M059J (cell line): ENCODE data around the gene METAP1. TPM values are rescaled to one million over a fixed set of nuclear protein-coding genes. Genes with fewer than 3 reads are reported as not detected.
"Not testable (repeated sequence)": the region's sequence is repeated elsewhere in the genome, so short reads cannot be mapped to it uniquely, and the experiment has no call there.

ENCODE experiments used
- DNase-seq: peaks from one replicate; pipeline ENCODE4 v3.0.0-alpha.2; 2012; ENCODE audit warnings: low read depth
- total RNA-seq: library from RNA; depleted of rRNA; stranded (reverse); fragments of >200 nt; shearing (Covaris generic); gene quantifications from 2 replicates; pipeline ENCODE4 v1.2.3, GENCODE V29; 2014; rRNA removed

The METAP1 gene
- total RNA-seq, 1 experiment from 2014 or later = 55.8 TPM

GRCh38 chr4:99091841-99092240, 96.3 kb downstream of the METAP1 start:
- DNase-seq = not testable (repeated sequence)

GRCh38 chr4:99099311-99099710, 103.8 kb downstream of the METAP1 start:
- no peak for DNase-seq

- not testable (repeated sequence) for DNase-seq
Measured at GRCh38 chr4:99099814-99100213, 104.3 kb downstream of the METAP1 start.

GRCh38 chr4:99100876-99101275, 105.4 kb downstream of the METAP1 start:
- DNase-seq = no peak

GRCh38 chr4:99102634-99103033, 107.1 kb downstream of the METAP1 start:
- peak; percentile 9 for DNase-seq

- no peak for DNase-seq
Measured at GRCh38 chr4:99103166-99103565, 107.6 kb downstream of the METAP1 start.

GRCh38 chr4:99104153-99104552, 108.6 kb downstream of the METAP1 start:
- no peak for DNase-seq

- DNase-seq = not testable (repeated sequence)
Measured at GRCh38 chr4:99109286-99109685, 113.8 kb downstream of the METAP1 start.

Other genes starting within 250 kb of the METAP1 start
- gene EIF4E, start 66.6 kb upstream of the METAP1 start, total RNA-seq = 154 and 184 TPM in 2 replicates
- gene ADH5, start 93.1 kb downstream of the METAP1 start, total RNA-seq = 89.4 and 126 TPM in 2 replicates
- not detected in 2 replicates for gene ADH4, start 148.6 kb downstream of the METAP1 start, total RNA-seq
- gene ADH6, start 223.5 kb downstream of the METAP1 start, total RNA-seq = not detected in 2 replicates